H9 (cell line): ENCODE data around the gene CEACAM16. TPM values are rescaled to one million over a fixed set of nuclear protein-coding genes. Genes with fewer than 3 reads are reported as not detected.

Experiments used
- DNase-seq: peaks from one replicate; pipeline ENCODE4 v3.0.0-alpha.2; 2017
- H2AFZ ChIP-seq: one replicate; pipeline ENCODE4 v1.6.1; 2013; ENCODE audit warnings: mild to moderate bottlenecking, low read length, control low read depth, moderate library complexity
- H2AK5ac ChIP-seq: 2 replicates; pipeline ENCODE4 v1.6.1; 2013; ENCODE audit warnings: low read length, control low read depth, mixed read lengths; ENCODE audit not compliant: insufficient read length
- H2BK120ac ChIP-seq: one replicate; pipeline ENCODE4 v1.6.1; 2013; ENCODE audit warnings: low read depth, mild to moderate bottlenecking, low read length, control low read depth, inconsistent platforms; ENCODE audit not compliant: poor library complexity, severe bottlenecking
- H2BK12ac ChIP-seq: 2 replicates; pipeline ENCODE4 v1.6.1; 2013; ENCODE audit warnings: low read length, control low read depth, mixed read lengths, low read depth; ENCODE audit not compliant: insufficient read length
- H2BK15ac ChIP-seq: 2 replicates; pipeline ENCODE4 v1.6.1; 2013; ENCODE audit warnings: low read depth, low read length, control low read depth
- H2BK20ac ChIP-seq: one replicate; pipeline ENCODE4 v1.6.1; 2013; ENCODE audit warnings: low read depth, mild to moderate bottlenecking, low read length, control low read depth, inconsistent platforms; ENCODE audit not compliant: poor library complexity, severe bottlenecking
- H2BK5ac ChIP-seq: 2 replicates; pipeline ENCODE4 v1.6.1; 2013; ENCODE audit warnings: low read length, control low read depth, mixed read lengths; ENCODE audit not compliant: insufficient read length
- H3K14ac ChIP-seq: 2 replicates; pipeline ENCODE4 v1.6.1; 2013; ENCODE audit warnings: low read length, control low read depth; ENCODE audit not compliant: insufficient read depth
- H3K18ac ChIP-seq: 2 replicates; pipeline ENCODE4 v1.6.1; 2013; ENCODE audit warnings: low read depth, mild to moderate bottlenecking, mixed read lengths, low read length, control low read depth; ENCODE audit not compliant: insufficient read length
- H3K23ac ChIP-seq: 2 replicates; pipeline ENCODE4 v1.6.1; 2013; ENCODE audit warnings: low read length, control low read depth, mixed read lengths, low read depth; ENCODE audit not compliant: insufficient read length
- H3K23me2 ChIP-seq: 2 replicates; pipeline ENCODE4 v1.6.1; 2013; ENCODE audit warnings: low read depth, mild to moderate bottlenecking, mixed read lengths, low read length, control low read depth; ENCODE audit not compliant: insufficient read length, poor library complexity, severe bottlenecking
- H3K27ac ChIP-seq: 2 replicates; pipeline ENCODE4 v1.5.1; 2013; ENCODE audit warnings: low read length, control low read depth, mixed read lengths, low read depth; ENCODE audit not compliant: insufficient read length
- H3K27me3 ChIP-seq: 2 replicates; pipeline ENCODE4 v1.6.1; 2013; ENCODE audit warnings: low read length, control low read depth, inconsistent platforms; ENCODE audit not compliant: insufficient read depth
- H3K4ac ChIP-seq: 2 replicates; pipeline ENCODE4 v1.6.1; 2013; ENCODE audit warnings: low read depth, mild to moderate bottlenecking, control low read depth, inconsistent platforms, low read length, moderate library complexity
- H3K4me1 ChIP-seq: 2 replicates; pipeline ENCODE4 v1.6.1; 2013; ENCODE audit warnings: low read length, control low read depth, inconsistent platforms; ENCODE audit not compliant: insufficient read depth
- H3K4me2 ChIP-seq: 2 replicates; pipeline ENCODE4 v1.6.1; 2013; ENCODE audit warnings: low read length, control low read depth, mixed read lengths; ENCODE audit not compliant: insufficient read length, insufficient read depth
- H3K56ac ChIP-seq: 2 replicates; pipeline ENCODE4 v1.6.1; 2013; ENCODE audit warnings: low read depth, mild to moderate bottlenecking, mixed read lengths, low read length, control low read depth; ENCODE audit not compliant: insufficient read length
- H3K79me1 ChIP-seq: 2 replicates; pipeline ENCODE4 v1.6.1; 2013; ENCODE audit warnings: low read depth, mild to moderate bottlenecking, moderate library complexity, low read length, control low read depth, inconsistent platforms; ENCODE audit not compliant: insufficient read depth, poor library complexity, severe bottlenecking
- H3K79me2 ChIP-seq: 2 replicates; pipeline ENCODE4 v1.6.1; 2013; ENCODE audit warnings: low read length, control low read depth, inconsistent platforms; ENCODE audit not compliant: insufficient read depth
- H3K9ac ChIP-seq: 2 replicates; pipeline ENCODE4 v1.6.1; 2013; ENCODE audit warnings: low read length, control low read depth, mixed read lengths; ENCODE audit not compliant: insufficient read length; ENCODE audit errors: extremely low read depth
- H3K9me3 ChIP-seq: one replicate; pipeline ENCODE4 v1.6.1; 2013; ENCODE audit warnings: low read depth, low read length, inconsistent platforms; ENCODE audit not compliant: control insufficient read depth
- H3T11ph ChIP-seq: one replicate; pipeline ENCODE4 v1.6.1; 2013; ENCODE audit warnings: mild to moderate bottlenecking, low read length, control low read depth, inconsistent platforms
- H4K20me1 ChIP-seq: one replicate; pipeline ENCODE4 v1.6.1; 2013; ENCODE audit not compliant: control insufficient read depth, insufficient read length, insufficient read depth
- H4K5ac ChIP-seq: 2 replicates; pipeline ENCODE4 v1.6.1; 2013; ENCODE audit warnings: low read depth, mild to moderate bottlenecking, mixed read lengths, low read length, control low read depth; ENCODE audit not compliant: insufficient read length
- H4K8ac ChIP-seq: replicated peaks from 2 replicates; pipeline ENCODE4 v1.6.1; 2013; ENCODE audit warnings: low read length, control low read depth, mixed read lengths, low read depth; ENCODE audit not compliant: insufficient read length
- H4K91ac ChIP-seq: 2 replicates; pipeline ENCODE4 v1.6.1; 2013; ENCODE audit warnings: low read depth, mild to moderate bottlenecking, moderate library complexity, mixed read lengths, low read length, control low read depth; ENCODE audit not compliant: insufficient read length
- H3K27ac Mint-ChIP-seq, 3 experiments: 2 replicates in 2 of 3; 3 replicates in 1 of 3; pipeline ENCODE4 v1.8.0; 2020 to 2021; ENCODE audit warnings: mixed read lengths in 3 of 3, mild to moderate bottlenecking in 1 of 3, moderate library complexity in 1 of 3
- H3K27me3 Mint-ChIP-seq: 2 replicates; pipeline ENCODE4 v1.8.0; 2021; ENCODE audit warnings: low read depth, mild to moderate bottlenecking, moderate library complexity, mixed read lengths
- H3K36me3 Mint-ChIP-seq, 3 experiments: 2 replicates in 2 of 3; 3 replicates in 1 of 3; pipeline ENCODE4 v1.8.0; 2020 to 2021; ENCODE audit warnings: low read depth in 3 of 3, mixed read lengths in 3 of 3; ENCODE audit not compliant: insufficient read depth in 1 of 3
- H3K4me1 Mint-ChIP-seq, 2 experiments: 2 replicates each; pipeline ENCODE4 v1.8.0; 2020; ENCODE audit warnings: mixed read lengths in 2 of 2
- H3K4me3 Mint-ChIP-seq, 2 experiments: 2 replicates in 1 of 2; 3 replicates in 1 of 2; pipeline ENCODE4 v1.8.0; 2020 to 2021; ENCODE audit warnings: mild to moderate bottlenecking in 2 of 2, mixed read lengths in 2 of 2, moderate library complexity in 1 of 2
- H3K9me3 Mint-ChIP-seq, 2 experiments: 2 replicates in 1 of 2; 3 replicates in 1 of 2; pipeline ENCODE4 v1.8.0; 2020; ENCODE audit warnings: mild to moderate bottlenecking in 2 of 2, mixed read lengths in 2 of 2, moderate library complexity in 1 of 2
- CTCF ChIP-seq: fragments of 200-600 bp; sonication (generic); conservative IDR thresholded peaks from 3 replicates; pipeline ENCODE4 v1.8.0; 2021; ENCODE audit warnings: antibody characterized with exemption, mild to moderate bottlenecking
- WGBS: extraction: QIAGEN DNeasy Blood & Tissue Kit; methylation state at CpG from one replicate; pipeline ENCODE4 v1.1.7; 2013; ENCODE audit warnings: missing lambda C conversion rate, low lambda C conversion rate, mixed read lengths; ENCODE audit not compliant: insufficient read length; ENCODE audit errors: extremely low coverage; 5-methylcytosine and 5-hydroxymethylcytosine counted together
- total RNA-seq: library from RNA; stranded (reverse); gene quantifications from 2 replicates; pipeline ENCODE4 v1.2.1, GENCODE V29; 2021

The CEACAM16 gene
- total RNA-seq, 1 experiment from 2014 or later, result not detected

DNA sequence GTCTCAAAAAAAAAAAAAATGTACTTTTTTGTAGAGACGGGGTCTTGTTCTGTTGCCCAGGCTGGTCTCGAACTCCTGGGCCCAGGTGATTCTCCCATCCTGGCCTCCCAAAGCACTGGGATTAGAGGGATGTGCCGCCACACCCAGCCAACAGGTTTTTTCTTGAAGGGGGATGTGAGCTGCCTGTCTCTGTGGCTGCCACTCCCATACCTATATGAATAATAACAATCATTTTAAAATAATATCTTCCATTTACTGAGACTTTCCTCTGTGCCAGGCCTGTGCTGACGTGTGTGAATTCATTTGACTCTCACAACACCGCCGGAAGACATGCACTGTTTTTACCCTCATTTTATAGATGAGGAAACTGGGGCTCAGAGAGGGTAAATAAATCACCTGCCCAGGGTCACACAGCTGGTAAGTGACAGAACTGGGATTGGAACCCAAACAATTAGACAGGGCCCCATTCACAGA is 42.3 kb downstream of the CEACAM16 start:
- Histone ChIP-seq H4K8ac (no peak overlapping the region), H3K14ac (no peak overlapping the region), H3K79me1 (no peaks in the 10 kb centered on the region), H4K20me1 (no peaks in the 10 kb centered on the region), H3K9ac (no peak overlapping the region), H2BK5ac (no peak overlapping the region), H3K27me3 (peaks cover 9% of the 10 kb centered on the region; the same call in 1 of the 2 replicates), H2BK12ac (no peak overlapping the region), H3K23me2 (no peaks in the 10 kb centered on the region), H2BK15ac (no peak overlapping the region), H3K56ac (no peak overlapping the region), H3K4me2 (no peak overlapping the region), H2AK5ac (no peak overlapping the region), H3K79me2 (no peaks in the 10 kb centered on the region), H2AFZ (no peak overlapping the region), H2BK20ac (no peak overlapping the region), H3K18ac (no peak overlapping the region), H4K5ac (no peak overlapping the region), H3K4ac (no peak overlapping the region), H3K9me3 (no peaks in the 10 kb centered on the region), H3K4me1 (no peaks in the 10 kb centered on the region; the same call in 1 of the 2 replicates), H2BK120ac (no peak overlapping the region), H3T11ph (no peak overlapping the region), H3K23ac (no peak overlapping the region), H3K27ac (no peak overlapping the region), H4K91ac (no peak overlapping the region)
- Mint-ChIP-seq H3K36me3 (no peaks in the 10 kb centered on the region; a peak in 1 of 7 replicates), H3K27me3 (peaks cover 47% of the 10 kb centered on the region), H3K4me1 (peaks cover 7 to 28% of the 10 kb centered on the region in 2 experiments), H3K4me3 (no peak overlapping the region), H3K27ac (no peak overlapping the region), H3K9me3 (no peaks in the 10 kb centered on the region)
- no peak for TF ChIP-seq CTCF
- DNase-seq, result no peak
- no CpG with 5 or more reads among the region's 6 CpGs for WGBS
